Measurements from ENCODE around the gene NSG1.
A peak's percentile ranks its signal among the peaks of the same experiment; 100 is the strongest.
"Not testable (repeated sequence)": the region's sequence is repeated elsewhere in the genome, so short reads cannot be mapped to it uniquely, and the experiment has no call there.

The NSG1 gene

DNA sequence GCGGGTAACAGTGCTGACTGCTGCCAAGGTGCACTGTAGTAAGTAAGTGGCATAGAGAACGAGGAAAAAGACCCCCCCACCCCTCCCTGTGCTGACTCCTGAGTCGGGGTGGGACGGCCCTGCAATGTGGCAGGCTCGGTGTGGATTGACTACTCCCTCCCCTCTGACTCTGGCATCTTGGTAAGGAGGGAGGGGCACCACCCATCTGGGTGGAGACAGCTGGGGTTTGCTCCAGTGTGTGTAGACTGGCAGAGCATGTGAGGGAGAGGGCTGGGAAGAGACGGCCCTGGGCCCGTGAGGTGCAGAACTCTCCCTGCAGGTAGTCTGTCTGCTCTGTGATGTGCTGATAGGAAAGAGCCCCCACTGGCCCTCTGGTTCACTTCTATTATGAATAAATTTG lies 31.0 kb downstream of the NSG1 start:
- DNase-seq: no peak

DNA sequence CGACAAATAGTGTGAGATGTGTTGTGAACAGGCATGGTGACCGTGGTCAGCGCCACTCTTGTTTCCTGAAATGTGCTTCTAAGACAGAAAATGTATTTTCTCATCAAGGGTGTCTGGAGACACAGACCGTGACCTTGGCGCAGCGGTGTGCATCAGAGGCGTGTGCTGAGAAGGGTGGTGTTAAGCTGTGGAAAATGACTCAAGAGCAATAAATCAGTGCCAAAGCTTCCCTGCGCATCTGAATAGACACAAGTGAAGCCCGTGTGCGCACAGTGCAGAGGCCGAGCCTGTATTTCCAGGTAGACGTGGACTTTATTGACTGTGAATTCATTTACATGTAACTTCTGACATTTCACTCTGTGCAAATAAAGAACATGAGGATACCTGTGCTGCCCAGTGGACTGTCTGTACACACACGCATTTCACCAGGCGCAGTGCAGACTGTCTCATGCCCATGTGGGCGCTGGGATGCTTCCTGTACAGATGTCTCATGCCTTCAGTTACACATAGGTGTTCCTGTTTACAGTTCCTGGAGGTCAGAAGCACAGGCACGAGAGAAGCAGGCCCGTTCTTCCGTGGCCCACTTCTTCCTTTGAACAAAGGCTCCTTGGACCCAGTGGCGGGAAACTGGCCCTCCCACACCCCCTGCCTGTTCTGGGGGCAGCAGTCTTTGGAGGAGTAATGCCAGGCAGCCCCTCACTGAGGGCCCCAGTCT lies 31.9 kb downstream of the NSG1 start:
- no peak for DNase-seq

DNA sequence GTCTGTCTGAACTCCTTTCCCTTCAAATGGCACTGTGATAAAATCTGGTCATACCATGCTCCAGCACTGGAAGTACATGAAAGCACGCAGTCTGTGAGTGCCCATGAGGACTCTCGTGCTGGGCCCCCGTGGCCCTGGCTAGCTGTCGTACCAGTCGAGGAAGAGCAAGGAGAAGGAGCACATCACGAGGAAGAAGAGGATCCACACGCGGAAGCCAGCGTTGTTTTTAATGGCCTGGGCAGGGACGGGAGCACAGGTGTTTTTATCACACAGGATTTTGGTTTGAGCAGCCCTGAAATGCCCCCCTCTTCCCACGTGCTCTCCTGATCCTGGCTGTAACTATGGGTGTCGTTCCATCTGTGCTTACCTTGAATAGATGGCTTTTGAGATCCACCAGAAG lies 33.0 kb downstream of the NSG1 start:
- no peak for DNase-seq

DNA sequence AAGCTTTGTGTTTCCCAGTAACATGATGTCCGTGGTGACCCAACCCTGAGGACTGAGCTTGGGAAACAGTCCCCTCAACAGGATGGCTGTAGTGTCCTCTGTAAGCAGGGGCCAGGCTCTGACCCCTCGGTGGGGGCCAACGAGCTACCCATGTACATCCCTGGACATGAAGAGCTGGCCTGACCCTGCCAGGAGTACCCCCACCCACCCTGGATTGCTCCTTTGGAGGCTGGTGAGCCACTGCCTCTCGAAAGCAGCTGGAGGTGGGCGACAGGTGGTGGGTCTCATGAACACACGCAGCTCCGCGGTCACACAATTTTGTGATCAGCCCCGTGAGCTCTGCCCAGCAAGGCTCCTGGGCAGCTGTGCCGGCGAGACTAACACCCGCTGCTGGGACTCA lies 33.5 kb downstream of the NSG1 start:
- no peak for DNase-seq

DNA sequence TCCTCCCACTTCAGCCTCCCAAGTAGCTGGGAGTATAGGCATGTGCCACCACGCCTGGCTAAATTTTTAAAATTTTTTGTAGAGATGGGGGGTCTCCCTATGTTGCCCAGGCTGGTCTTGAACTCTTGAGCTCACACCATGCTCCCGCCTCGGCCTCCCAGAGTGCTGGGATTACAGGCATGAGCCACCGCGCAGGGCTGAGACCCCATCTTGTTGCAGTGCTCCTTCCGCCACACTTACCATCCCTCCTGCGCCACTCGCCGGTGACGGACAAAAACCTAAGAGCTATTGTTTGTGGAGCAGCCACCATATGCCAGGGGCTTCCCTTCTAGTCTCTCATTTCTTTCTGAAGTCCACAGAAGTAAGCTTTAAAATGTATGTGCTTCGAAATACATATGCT lies 34.5 kb downstream of the NSG1 start:
- no peak for DNase-seq

DNA sequence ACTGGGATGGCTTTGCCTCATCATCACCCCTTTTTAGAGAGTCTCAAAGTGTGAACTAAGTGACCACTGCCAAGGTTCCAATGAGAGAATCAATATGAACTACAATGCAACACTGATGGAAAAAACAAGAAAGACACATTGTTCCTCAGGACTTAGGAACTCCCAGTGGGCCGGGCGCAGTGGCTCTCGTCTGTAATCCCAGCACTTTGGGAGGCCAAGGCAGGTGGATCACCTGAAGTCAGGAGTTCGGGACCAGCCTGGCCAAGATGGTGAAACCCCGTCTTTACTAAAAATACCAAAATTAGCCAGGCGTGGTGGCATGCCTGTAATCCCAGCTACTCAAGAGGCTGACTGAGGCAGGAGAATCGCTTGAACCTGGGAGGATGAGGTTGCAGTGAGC lies 35.2 kb downstream of the NSG1 start:
- not testable (repeated sequence) for DNase-seq

DNA sequence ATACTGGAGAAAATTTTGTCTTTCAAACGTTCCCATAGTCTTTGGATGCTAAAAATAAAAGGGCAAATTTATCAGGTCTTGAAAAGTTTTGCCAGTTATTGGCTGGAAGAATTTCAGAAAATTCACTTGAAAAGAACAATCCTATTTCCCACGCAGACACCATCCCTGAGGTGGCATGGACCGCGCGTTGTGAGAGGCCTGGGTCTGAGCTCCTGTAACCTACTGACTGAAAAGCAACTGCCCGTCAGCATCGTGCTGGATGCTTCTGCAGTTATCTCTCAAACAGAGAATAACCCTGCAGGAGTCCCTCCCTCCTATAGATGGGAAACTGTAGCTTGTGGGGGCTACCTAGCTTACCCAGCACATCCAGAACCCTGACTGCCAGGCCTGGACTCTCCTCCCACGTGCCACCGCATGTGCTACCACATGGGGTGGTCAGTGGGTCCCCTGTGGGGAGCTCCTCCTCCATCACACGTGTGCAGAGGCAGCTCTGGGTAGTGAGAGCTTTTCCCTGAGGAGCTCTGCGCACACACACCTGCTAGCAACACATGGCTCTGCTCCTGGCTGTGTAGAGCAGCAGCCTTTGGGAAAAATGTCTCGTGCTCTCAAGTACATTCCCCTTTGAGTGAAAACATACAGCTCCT lies 36.1 kb downstream of the NSG1 start:
- DNase-seq: no peak

DNA sequence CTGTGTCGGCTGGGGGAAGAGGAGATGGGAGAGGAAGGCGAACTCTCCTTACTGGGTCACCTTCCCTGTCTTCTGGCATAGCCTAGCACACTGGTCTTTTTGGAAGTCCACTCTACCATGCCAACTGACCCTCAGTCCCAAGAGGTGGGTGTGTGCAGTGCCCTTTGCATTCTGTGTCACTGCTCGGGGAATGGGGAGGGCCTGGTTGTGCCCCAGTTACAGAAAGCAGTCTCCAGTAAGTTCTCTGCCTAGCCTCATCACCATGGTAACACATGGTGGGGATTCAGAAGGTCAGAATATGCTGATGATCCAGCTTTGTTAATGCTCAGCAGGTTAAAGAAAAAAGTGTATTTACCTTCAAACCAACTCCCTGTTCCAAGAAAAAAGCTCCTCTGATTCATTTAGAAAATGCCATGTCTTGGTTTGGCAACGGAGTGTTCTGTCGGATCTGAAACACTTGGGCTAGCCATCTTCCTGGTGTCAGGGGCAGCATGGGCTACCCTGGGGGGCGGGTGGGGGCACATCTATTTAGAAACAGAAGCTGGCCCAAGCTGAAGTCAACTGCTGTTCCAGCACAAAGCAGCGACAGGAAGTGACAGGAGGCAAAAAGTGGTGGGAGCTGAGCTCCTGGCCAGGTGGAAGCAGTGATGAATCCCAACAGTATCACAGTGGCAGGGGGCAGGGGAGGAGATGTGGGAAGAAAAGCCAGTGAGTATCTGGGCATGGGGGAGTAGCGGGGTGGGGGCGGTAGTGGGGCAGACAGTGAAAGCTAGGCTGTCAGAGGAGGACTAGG lies 37.0 kb downstream of the NSG1 start:
- DNase-seq: no peak

DNA sequence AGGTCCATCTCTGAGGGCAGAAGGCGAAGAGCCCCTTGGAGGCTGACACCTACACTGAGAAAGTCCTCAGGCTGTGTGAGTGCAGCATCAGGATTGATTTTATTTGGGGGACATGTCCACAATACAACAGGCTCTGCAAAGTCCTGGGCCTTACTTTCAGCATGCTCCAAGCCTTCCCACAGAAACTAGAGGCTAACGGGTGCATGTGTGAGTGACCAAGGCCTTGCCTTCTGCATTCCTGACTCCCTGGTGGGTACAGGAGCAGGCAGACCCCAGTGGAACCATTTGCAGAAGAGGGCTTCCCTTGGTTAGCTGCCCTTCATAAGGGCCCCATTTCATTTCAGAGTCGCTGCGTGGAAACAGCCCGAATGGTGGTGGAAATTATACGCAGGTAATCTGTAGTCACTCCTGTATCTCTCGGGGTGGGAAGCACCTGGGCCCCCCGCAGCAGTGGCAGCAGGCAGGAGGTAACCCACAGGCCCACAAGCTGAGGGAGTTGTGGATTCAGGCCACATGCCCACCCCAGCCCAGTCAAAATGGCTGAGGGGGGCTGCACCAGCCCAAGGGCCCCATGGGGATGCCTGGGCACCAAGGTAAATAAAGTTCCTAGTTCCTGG lies 37.7 kb downstream of the NSG1 start:
- DNase-seq: no peak

DNA sequence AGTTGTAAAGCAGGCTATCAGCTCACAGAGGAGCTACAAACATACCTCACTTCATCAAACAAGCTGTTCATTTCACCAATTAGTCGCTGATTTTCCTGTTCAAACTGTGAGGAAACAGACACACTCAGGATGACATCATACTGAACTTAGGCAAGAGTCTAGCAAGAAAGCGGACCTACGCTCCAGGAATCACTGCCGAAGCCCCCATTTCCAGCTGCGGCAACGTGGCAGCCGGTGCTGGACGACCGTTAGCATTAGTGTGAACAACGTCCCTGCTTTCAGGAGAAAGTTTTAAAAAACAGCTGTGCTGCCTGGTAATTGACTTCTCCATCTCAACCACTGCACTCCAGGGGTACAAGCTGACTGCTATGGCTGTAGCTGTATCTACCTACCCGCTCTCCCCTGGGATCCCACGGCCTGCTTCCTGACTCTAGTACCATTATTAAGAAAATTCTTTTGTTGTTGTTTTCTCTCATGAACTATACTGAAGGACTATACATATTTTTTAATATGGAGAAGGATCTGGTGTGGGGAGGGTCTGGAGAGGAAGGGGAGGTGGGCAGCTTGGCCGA lies 38.3 kb downstream of the NSG1 start:
- DNase-seq: no peak

DNA sequence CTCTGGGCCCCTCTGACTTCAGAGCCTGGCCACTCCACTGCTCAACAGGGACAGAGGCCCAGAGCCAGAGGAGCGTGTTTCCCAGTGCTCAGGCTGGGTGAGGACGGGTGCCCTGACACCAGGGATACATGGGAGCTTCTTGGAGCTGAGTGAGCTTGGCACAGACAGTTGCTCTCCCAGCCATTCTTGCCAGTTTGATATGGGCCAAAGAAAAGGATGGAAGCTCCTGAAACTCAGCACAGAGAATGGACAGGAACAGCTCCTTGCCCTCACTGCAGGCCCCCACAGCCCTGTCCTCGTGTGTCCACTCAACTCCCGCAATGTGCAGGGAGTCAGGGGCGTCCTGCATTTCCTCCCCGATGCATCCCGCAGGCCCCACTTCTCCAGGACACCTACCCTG lies 38.8 kb downstream of the NSG1 start:
- DNase-seq: no peak

DNA sequence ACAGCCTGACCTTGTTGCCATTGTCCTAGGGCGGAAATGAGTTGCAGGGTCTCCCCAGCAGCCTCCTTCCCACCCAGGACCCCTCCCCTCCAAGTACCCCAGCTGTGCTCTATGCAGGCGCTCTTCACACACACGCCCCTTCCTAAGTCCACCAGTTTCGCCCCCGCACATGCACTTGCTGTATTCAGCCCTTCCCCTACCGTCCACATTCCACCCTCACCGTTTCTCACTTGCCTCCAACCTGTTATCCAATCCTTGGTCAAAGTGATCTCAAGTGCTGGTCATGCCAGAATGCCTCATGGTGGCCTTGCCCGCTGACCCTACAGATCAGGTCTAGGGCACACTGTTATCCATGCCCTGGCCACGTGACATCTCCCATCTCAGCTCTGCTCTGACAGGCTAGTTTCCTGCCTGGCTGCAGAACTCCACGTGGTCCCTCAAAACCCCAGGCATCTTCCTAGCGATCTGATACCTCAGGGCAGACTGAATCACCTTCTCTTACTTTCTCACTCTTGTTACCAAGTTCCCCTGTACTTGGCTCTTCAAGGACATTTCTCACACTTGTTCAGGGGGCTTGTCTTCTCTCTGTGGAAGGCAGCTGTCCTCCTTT lies 39.7 kb downstream of the NSG1 start:
- DNase-seq: no peak

DNA sequence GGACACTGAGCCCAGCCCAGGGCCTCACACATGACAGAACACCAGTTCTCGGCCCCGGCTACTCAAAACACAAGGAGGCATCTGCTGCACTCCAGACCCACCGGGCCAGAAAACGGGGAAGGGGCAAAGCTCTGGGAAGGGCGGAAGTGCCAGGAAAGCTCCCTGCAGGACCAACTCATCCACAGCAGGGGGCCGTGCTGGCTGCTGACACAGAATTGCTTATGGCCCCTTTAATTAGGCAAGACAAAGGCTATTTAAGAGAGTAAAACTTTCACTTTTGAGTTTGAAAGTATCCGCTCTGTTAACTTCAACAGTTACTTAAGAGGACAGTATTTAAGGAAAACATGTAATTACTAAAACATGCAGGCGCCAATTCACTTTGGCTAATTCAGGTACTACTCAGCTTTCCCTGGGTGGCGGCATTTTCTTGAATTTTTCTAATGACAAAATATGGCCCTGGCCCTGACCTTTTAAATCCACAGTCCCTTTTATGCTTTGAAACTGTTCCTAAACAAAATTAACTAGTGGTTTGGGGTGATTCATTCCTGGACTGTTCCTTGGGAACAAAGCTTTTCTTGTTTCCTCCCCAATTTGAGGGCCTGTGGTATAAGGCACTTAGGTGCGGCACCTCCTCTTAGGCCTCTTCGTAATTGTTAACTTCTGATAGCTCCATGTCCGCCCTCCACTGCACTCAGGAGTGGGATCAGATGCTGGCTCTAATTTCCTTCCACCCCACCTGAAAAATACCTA lies 40.4 kb downstream of the NSG1 start:
- no peak for DNase-seq

DNA sequence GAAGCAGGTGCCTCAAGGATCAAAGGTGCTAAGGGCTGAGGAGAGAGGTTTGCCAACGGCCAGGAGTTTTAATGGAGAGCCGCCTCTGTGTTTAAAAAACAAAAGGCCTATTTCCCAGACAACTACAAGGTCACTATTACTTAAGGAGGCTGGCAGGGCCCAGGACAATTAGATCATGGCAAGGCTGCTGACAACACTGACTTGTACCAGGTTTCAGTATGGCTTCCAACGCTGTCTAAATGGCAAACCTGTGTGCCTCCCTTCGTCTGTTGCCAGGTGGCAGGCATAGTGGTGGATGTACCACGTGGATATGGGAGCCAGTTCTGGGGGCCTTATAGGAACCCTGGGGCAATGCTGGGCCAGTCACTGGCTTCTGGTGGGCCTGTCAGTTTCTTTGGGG lies 41.0 kb downstream of the NSG1 start:
- DNase-seq: no peak

DNA sequence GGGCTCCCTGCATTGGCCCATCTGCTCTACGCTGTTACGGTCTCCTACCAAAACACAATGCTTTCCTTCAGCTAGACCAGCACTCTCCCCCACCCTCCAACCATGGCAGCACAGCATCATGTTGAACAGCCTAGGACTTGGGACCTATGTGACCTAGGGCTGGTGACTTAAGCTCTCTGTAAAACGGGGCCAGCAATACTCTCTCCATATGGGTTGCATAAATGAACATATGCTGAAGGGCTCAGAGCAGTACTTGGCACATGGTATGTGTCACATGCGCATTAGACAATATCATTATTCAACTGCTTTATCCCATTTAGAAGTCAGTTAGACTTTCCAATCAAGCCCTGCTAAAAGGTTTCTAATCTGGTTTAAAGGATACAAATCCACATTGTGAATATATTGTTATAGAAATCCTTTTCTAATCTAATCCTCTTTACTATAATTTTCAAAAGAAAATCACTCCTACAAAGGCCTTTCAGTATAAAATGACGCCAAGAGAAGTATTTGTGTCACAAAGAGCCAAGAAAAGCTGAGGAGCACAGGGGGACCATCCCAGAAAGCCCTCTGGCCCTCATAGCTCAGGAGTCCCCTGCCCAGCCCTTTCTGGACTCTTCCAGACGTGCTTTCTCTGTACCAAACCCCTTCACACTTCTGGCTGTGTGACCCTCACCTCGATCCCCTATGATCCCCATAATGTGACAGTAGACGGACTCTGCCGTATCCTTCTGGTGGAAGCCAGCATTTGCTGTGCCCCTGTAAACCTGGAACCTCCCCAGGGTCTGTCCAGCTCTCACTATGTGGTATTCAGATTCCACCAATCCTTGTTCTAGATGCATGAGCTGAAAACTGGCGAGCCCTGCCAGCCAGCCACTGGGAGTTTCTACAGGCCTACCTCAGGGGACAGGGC lies 42.3 kb downstream of the NSG1 start:
- DNase-seq: no peak

DNA sequence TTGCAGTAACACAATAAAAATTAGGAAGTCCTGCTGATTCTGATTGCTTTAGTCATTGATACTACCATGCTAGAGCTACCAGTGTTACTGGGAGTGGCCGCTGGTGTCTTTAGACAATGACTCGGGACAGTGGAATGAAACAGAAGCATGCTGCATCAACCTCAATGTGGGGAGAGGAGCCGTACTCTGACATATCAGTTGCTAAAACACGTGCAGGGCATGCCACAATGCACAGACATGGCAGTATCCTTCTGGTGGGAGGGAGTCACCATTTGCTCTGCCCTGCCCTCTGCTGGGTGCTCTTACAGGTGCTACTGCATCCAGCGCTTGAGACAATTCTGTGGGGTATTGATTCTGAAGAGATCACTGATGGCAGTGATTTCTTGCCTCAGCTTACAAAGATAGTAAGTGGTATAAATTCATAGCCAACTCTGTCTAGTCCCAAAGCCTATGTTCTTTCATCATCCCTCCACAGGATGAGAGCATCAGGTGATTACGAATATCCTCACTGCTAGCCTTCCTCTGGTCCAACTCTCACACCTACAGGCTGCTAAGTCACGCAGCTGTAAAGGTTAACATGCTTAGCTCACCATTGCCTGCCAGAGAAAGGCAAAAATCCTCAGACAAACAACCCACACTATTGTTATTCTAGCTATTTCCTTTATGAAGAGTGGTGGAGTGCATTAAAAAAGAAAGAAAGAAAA lies 43.7 kb downstream of the NSG1 start:
- peak in 1 of 2 donors; percentile 1 for DNase-seq

DNA sequence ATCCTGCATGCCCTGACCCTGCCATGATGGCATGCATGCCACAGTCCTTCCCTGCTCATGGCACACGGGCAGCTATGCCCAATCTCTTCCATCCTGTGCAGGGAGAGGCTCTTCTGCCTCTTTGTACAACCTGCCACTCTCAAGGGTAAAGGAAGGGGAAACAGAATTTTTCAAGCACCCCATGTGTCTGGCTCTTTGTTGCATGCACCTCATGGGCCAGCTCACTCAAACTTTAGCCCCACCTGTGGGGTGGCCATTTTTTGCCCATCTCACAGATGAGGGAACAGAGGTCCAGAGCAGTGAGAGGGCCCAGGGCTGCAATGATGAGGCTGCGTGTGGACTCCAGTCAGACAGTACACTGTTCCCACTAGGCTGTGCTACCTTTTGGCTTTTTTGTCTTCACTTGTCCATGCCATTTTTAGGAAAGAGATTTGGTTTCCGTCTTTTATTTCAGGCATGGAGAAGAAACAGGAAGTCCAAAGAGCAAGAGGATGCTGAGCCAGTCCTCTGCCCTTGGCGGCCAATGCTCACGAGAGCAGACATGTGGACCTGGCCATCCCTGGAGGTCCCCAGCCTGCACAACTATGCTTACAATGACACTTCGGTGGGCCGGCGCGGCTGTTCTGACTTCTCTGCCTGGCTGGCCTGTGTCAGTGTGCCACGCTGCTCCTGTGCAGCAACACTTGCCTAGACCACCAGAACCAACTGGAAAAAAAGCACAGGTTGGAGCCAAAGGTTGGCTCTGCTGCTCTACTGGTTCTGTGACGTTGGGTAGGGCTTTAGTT lies 45.6 kb downstream of the NSG1 start:
- DNase-seq: no peak

DNA sequence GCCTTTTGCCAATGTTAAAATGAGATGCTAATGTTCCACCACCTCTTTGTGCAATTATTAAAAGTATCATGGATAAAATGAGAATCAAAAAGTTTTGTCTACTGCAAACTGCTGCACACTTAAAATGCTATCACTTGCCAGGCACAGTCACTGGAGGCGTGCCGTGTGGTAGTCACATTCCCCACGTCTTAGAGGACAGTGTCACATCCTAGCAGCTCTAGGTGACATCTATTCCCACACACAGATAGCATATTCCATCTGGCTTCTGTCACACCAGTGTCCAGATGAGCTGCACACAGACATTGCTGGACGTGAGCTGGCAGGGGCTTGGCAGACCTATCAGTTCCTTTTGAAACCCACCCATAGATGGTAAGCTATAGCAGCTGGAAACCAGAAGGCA lies 47.0 kb downstream of the NSG1 start:
- DNase-seq: no peak

DNA sequence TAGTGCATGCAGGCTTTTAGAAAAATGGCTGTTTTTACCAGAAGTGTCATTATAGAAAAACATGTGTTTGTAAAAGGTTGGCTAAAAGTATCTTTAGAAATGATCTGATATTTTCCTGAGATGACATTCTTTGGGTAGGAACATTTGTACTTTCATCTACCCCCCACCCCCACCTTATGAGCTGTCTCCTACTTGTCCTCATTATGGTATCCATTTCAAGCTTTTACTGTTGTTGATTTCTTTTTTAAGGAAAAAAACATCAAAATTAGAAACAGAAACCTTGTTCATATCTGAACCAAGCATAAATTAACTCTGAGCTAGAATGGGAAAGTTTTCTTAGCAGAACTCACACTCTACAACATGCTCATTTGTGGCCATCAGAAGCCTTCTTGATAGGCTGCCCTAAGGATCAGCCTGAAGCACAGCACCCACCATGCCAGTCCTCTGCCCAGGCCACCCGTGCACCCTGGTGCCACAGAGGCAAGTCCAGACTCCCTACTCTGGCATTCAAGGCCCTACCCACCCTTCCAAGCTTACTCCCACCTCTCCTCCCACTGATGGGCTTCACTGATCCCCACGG lies 49.4 kb downstream of the NSG1 start:
- no peak for DNase-seq

Data from bone marrow (tissue), 2 donors.